MM.1S (cell line): ENCODE measurements around the gene CDH5.

Source experiments
- CTCF ChIP-seq: fragments of 300-600 bp; sonication (generic); IDR thresholded peaks from 2 replicates; pipeline ENCODE4 v1.5.1; 2016; ENCODE audit warnings: antibody characterized with exemption, low read length, mixed read lengths
- EZH2 ChIP-seq: fragments of 300-600 bp; sonication (generic); optimal IDR thresholded peaks from 2 replicates; pipeline ENCODE3; 2017; ENCODE audit warnings: low read depth, mild to moderate bottlenecking, antibody characterized with exemption, low read length, mixed read lengths
- EZH2phosphoT487 ChIP-seq: fragments of 300-600 bp; sonication (generic); IDR thresholded peaks from 2 replicates; pipeline ENCODE4 v1.6.1; 2018; ENCODE audit warnings: antibody characterized with exemption, low read length

DNA sequence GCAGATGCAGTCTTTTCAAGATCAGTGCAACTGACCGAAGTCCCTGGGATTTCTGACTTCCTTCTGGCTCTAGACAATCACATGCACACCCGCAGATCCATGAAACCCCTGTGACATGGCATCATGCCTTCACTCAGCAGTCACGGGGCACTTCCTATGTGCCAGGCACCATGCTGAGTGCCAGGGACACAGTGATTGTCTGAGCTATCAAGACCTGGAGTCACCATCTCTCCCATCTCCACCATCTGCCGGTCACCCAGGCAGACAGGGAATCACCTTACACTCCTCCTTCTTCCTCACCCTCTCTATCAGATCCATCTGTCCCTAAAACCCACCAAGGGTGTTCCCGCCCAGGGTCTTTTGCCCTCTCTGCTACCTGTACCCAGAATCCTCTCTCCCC is 65.9 kb downstream of the CDH5 start:
- TF ChIP-seq EZH2phosphoT487: no peak
- TF ChIP-seq CTCF: no peak
- TF ChIP-seq EZH2: no peak
